Adipocyte (in vitro differentiated cells): ENCODE results near the gene BICDL1.

Source experiments
- DNase-seq: peaks from one replicate; pipeline ENCODE4 v3.0.0-alpha.2; 2015; ENCODE audit warnings: low read depth
- H3K27me3 ChIP-seq: replicated peaks from 2 replicates; pipeline ENCODE4 v1.7.0; 2013; ENCODE audit warnings: mild to moderate bottlenecking, low read length, moderate library complexity; ENCODE audit not compliant: control insufficient read depth, insufficient read depth
- H3K36me3 ChIP-seq: 2 replicates; pipeline ENCODE4 v1.7.0; 2013; ENCODE audit warnings: low read length, mild to moderate bottlenecking, moderate library complexity; ENCODE audit not compliant: control insufficient read depth, insufficient read depth, severe bottlenecking
- H3K4me1 ChIP-seq: 2 replicates; pipeline ENCODE4 v1.7.0; 2013; ENCODE audit warnings: mild to moderate bottlenecking, low read length, moderate library complexity; ENCODE audit not compliant: control insufficient read depth, insufficient read depth
- H3K4me3 ChIP-seq: 2 replicates; pipeline ENCODE4 v1.7.0; 2013; ENCODE audit warnings: mild to moderate bottlenecking, low read length, moderate library complexity
- H3K9ac ChIP-seq: 2 replicates; pipeline ENCODE4 v1.7.0; 2013; ENCODE audit warnings: mild to moderate bottlenecking, low read length, moderate library complexity
- H3K9me3 ChIP-seq: 2 replicates; pipeline ENCODE4 v1.7.0; 2013; ENCODE audit warnings: mild to moderate bottlenecking, low read length, moderate library complexity; ENCODE audit not compliant: control insufficient read depth

The BICDL1 gene

DNA sequence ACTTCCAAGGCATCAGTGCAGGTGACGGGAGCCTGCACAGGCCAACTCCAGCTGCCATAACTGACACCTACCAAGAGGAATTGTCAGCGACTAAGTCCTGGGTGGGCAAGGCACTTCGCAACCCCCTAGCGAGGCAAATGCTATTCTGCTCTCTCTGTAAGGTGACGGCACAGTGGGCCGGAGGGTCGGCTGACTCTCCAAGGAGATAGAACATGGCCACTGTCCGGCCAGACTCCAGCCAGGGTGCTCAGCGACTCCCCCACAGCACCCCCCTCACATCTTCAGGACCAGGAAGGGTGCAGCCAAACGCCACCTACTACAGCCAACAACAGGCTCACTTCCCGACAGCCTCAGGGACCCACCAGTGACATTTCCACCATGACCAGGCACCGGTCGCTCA is 114.3 kb downstream of the BICDL1 start:
- H3K9me3 ChIP-seq = no peaks in the 10 kb centered on the region
- H3K36me3 ChIP-seq = peaks cover 51% of the 10 kb centered on the region
- no peak overlapping the region for H3K4me3 ChIP-seq
- DNase-seq = no peak
- H3K27me3 ChIP-seq = no peaks in the 10 kb centered on the region
- peaks cover 20% of the 10 kb centered on the region for H3K4me1 ChIP-seq
- H3K9ac ChIP-seq = no peak overlapping the region

DNA sequence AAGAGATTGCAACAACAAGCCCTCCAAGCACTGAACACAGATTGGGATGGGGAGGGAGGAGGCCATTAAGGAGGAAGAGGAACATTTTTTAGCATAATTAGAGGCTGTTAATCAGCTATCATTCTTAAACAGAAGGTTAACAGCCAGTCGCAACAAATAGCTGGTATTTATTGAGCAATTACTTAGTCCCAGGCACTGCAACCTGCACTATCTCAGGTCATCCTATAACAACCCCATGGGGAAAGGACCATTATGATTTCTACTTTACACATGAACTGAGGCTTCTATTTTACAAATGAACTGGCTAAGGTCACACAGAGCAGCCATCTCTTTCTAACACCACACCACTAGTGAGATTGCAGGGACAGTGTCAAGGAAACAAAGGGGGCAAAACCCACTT is 117.1 kb downstream of the BICDL1 start:
- DNase-seq = no peak
- H3K36me3 ChIP-seq = peaks cover 38% of the 10 kb centered on the region

DNA sequence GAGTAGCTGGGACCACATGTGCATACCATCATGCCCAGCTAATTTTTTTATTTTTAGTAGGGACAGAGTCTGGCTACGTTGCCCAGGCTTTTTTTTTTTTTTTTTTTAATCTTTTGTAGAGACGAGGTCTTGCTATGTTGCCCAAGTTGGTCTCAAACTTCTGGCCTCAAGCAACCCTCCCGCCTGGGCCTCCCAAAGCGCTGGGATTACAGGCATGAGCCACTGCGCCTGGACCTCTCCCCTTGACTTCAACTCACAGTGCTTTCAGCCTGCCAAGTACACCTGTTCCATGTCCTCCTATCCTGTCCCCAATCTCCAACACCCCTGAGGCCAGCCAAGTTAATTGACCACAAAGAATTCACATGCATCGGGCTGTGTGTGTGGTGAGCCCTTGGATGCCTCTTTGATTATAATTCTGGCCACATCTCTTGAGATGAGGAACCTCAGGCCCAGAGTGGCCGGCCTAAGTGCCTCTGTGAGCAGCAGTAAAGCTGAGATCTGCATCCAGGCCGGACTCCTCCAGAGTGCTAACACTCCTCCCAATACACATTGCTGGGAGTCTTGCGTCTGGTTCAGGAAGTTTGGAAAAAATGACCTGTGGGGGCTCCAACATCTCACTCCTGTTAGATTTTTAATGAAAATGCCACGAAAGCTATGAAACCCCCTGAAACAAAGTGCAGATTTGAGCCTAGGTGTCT is 120.7 kb downstream of the BICDL1 start:
- Histone ChIP-seq H3K9me3 (no peaks in the 10 kb centered on the region), H3K4me3 (no peak overlapping the region), H3K36me3 (peaks cover 15% of the 10 kb centered on the region), H3K27me3 (no peaks in the 10 kb centered on the region), H3K4me1 (peaks cover 22% of the 10 kb centered on the region), H3K9ac (no peak overlapping the region)
- DNase-seq = no peak

More for the DNA sequence above, 117.1 kb downstream of the BICDL1 start:
- H3K9me3 ChIP-seq = no peaks in the 10 kb centered on the region
- H3K27me3 ChIP-seq = no peaks in the 10 kb centered on the region
- no peak overlapping the region for H3K4me3 ChIP-seq
- H3K9ac ChIP-seq = no peak overlapping the region
- peaks cover 25% of the 10 kb centered on the region for H3K4me1 ChIP-seq

DNA sequence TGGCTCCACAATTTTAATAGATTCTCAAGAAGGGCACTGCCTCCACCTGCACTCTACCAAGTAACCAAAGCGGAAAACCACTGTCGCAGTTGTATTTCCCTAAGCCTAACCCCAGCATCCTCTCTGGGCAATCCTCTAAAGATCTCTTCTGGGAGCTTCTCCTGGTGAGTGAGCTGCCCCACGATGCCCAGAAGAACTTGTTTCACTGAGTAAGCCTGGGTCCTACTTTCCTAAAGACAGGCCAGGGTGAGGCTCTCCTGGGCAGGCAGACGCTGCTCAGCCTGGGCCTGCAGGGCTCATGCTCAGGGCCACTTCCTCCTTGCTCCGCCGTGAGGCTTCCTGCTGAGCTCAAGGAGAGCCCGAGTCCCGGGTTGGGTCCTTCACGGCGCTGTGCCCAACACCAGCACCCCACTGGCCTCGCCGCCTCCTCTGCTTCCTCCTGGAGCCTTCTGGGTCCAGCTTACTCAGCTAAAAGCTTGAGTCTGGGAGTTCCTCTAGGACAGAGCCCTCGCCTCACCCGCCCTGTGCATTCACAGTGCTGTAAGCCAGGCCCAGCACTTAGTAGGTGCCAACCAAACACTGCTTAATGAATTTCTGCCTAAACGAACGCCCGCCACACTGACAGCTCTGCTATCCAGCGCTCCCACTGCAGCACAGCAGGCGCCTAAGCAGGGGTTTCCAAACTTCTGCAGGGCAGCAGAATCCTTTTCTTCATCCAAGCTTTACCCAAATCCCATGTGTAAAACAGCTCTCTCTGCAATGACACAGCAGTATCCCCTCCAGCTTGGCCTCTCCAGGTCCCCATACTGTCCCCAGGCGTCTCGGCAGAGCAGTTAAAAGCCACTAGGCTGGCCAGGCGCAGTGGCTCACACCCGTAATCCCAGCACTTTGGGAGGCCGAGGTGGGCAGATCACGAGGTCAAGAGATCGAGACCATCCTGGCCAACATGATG is 121.8 kb downstream of the BICDL1 start:
- Histone ChIP-seq H3K4me1 (peaks cover 33% of the 10 kb centered on the region), H3K9ac (no peak overlapping the region), H3K9me3 (no peaks in the 10 kb centered on the region), H3K4me3 (no peak overlapping the region), H3K27me3 (no peaks in the 10 kb centered on the region), H3K36me3 (peaks cover 10% of the 10 kb centered on the region)
- DNase-seq = no peak

DNA sequence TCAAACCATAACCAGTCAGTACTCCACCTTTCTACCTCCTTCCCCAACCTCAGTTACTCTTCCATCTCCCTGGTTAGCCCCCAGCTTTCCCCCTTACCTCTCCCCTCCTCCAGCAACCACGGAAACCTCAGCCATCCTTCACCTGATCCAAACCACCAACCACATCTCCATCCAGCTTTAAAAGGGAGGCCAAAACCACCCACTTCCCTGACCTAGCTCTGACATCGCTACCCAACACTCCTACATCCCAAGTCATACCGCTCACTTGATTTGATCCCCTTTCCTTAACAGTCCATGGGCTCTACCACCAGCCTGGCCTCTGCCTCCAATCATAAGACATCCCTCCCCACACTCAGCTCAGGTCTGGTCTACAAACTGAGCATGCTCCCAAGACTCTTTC is 126.0 kb downstream of the BICDL1 start:
- peak overlapping the region; percentile 91 for H3K9ac ChIP-seq
- peaks cover 49% of the 10 kb centered on the region for H3K4me1 ChIP-seq
- H3K9me3 ChIP-seq = no peaks in the 10 kb centered on the region
- H3K36me3 ChIP-seq = peaks cover 3% of the 10 kb centered on the region
- DNase-seq = no peak
- no peaks in the 10 kb centered on the region for H3K27me3 ChIP-seq
- H3K4me3 ChIP-seq = peak overlapping the region; percentile 92

DNA sequence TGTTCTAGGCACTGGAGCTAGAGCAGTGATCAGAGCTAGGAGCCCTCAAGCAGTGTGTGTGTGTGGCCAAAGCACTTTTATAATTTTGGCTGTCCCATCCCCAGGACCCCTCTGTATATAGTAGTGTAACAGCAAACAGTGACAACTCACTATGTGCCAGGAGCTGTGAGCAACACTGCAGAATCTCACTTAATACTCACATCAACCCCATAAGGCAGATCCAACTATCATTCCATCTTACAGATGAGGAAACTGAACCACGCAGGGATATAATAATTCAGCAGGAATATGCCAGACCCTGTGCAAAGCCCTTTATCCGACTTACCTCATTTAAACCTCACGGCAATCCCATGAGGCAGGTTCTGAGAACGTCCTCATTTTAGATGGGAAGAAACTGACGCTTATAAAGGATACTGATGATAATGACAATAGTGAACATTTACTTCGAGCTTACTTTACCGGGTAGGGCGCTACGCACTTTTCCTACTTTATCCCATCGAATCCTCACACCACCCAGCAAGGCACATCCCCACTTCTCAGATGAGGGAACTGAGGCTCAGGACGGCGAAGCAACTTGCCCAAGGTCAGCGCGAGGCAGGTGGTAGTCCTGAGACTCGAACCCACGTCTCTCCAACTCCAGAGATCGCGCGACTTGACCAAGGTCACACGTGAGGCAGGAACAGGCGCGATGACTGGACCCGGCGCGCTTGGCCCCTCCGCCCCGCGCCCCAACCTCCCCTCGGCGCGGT is 126.8 kb downstream of the BICDL1 start:
- H3K4me3 ChIP-seq = peak overlapping the region; percentile 92
- peak overlapping the region; percentile 91 for H3K9ac ChIP-seq
- peak; percentile 66 for DNase-seq
- peaks cover 44% of the 10 kb centered on the region for H3K4me1 ChIP-seq
- no peaks in the 10 kb centered on the region for H3K27me3 ChIP-seq
- no peaks in the 10 kb centered on the region for H3K36me3 ChIP-seq
- H3K9me3 ChIP-seq = no peaks in the 10 kb centered on the region

DNA sequence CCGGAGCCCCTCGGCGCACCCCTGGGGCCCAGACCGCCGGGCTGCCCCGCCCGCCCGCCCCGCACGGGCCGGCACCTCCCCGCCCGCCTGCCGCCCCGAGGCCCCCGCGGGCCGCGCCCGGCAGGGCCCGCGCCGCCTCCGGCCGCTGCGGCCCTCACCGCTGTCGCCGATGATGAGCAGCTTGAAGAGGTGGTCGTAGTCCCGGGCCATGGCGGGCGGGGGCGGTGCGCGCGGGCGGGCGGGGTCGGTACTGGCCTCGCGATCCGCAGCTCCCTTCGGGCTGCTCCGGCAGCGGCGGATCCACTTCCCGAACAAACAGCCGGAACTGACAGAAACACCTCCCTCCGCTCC is 127.4 kb downstream of the BICDL1 start, which contains the start of gene RAB35:
RAB35 (minus strand) TSS at position 313 of the 351 bp plus-strand sequence; CDS start at position 210, 103 bp downstream.
- Histone ChIP-seq H3K9ac (peak within 1 kb of the TSS; percentile 97), H3K36me3 (no peaks in the 10 kb centered on the region), H3K4me1 (peaks cover 41% of the 10 kb centered on the region), H3K4me3 (peak within 1 kb of the TSS; percentile 97), H3K27me3 (no peaks in the 10 kb centered on the region), H3K9me3 (no peaks in the 10 kb centered on the region)
- DNase-seq = no peak

DNA sequence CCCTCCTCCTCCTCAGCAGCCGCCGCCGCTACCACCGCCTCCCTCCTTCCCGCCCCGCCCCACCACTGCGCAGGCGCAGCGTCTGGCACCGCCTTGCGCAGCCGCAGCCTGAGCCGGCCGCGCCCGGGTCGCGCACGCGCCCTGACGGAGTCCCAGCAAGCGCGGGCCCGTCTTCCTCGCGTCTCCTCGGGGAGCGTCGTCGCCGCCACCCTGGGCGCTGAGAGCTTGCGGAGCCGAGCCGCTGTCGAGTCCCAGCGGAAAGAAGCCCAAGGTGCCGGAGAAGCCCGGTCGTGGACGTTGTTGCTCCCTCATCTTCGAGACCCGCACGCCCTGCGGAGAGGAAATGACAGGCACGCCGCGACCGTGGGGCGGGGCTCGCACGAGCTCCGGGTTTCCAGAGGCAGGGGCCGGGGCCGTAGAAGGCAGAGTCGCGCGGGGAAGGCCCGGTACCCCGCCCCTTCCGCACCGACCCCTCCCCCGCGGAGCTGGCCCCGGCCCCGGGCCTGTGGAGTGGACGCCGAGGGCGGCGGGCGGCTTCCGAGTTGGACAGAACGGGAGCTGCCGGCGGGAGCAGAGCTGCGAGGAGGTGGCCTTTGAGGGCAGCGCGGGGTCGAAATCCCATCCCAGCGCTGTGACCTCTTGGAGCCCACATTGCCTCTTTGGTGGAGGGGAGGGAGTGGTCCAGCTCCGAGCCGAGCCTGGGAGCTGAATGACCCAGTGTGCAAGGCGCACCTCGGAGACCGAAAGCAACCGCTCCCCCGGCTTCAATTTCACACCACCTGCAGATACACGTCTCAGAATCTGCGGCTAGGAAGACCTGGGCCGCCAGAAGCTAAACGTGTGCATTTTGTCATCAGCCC is 128.0 kb downstream of the BICDL1 start:
- no peaks in the 10 kb centered on the region for H3K9me3 ChIP-seq

DNA sequence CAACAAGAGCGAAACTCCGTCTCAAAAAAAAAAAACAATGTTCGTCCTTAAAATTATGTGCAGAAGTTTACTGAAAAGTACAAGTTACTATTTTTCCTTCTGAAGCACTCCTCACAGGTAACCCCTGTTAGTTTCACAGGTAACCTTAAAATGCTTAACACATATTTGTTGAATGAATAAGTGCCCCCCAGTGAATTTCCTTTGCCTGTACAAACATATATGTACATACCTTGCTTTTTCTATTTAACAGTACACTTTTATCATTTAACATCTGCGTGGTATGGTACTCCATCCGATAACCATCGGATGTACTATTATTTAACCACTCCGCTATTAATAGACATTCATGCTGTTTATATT is 128.9 kb downstream of the BICDL1 start:
- H3K4me1 ChIP-seq = peaks cover 41% of the 10 kb centered on the region
- no peaks in the 10 kb centered on the region for H3K27me3 ChIP-seq
- H3K9me3 ChIP-seq = no peaks in the 10 kb centered on the region
- H3K4me3 ChIP-seq = peak overlapping the region; percentile 97
- H3K36me3 ChIP-seq = no peaks in the 10 kb centered on the region
- DNase-seq = no peak
- H3K9ac ChIP-seq = peak overlapping the region; percentile 97

More for the DNA sequence above, 128.0 kb downstream of the BICDL1 start:
- Histone ChIP-seq H3K36me3 (no peaks in the 10 kb centered on the region), H3K27me3 (no peaks in the 10 kb centered on the region), H3K9ac (peak overlapping the region; percentile 97), H3K4me3 (peak overlapping the region; percentile 97), H3K4me1 (peaks cover 41% of the 10 kb centered on the region)
- DNase-seq = peak; percentile 97

DNA sequence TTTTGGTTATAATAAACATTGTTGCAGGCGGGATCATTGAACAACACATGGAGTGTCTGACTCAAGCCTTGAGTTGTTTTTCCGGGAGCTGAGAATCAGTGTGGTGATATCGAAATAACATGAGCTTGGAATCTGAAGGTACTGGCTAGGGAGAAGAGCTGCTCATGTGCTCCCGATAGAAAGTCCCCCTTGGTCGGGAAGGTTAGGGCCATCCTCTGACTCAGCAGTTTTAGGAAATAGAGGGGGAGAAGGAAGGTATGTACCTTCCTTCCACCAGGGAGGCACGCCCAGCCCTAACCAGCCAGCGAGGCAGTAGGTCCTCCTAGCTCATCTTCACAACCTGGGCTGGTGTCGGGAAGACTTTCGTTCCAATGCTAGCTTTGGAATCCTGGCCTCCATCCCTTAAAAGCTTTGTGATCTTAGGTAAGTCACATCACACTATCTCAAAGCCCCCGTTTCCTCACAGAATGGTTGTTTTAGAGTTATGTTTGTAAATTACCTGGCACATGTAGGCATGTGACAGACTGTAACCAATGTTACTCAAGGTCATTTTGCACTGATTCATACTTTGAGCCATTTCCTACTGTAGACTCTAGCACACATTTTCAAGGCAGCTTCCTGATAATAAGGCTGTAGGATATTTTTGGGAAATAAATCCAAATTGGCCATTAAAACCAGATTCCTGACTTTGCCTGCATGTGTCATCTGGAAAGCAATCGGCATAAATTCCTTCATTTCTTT is 129.5 kb downstream of the BICDL1 start:
- DNase-seq = peak; percentile 41
- Histone ChIP-seq H3K4me1 (peaks cover 41% of the 10 kb centered on the region), H3K9ac (peak overlapping the region; percentile 97), H3K36me3 (no peaks in the 10 kb centered on the region), H3K9me3 (no peaks in the 10 kb centered on the region), H3K27me3 (no peaks in the 10 kb centered on the region), H3K4me3 (peak overlapping the region; percentile 97)
